Mesothelial cell of epicardium (in vitro differentiated cells): ENCODE results near the gene S100A3. TPM values are rescaled to one million over a fixed set of nuclear protein-coding genes. Genes with fewer than 3 reads are reported as not detected.

Source experiments
- DNase-seq, 2 experiments: peaks; one replicate each; pipeline ENCODE4 v3.0.0; 2021; ENCODE audit warnings: low spot score in 2 of 2; ENCODE audit not compliant: unreplicated experiment in 2 of 2
- H3K27ac Mint-ChIP-seq: 2 replicates; pipeline ENCODE4 v1.8.0; 2021; ENCODE audit warnings: mixed read lengths
- H3K27me3 Mint-ChIP-seq: 2 replicates; pipeline ENCODE4 v1.8.0; 2021; ENCODE audit warnings: low read depth, mixed read lengths
- H3K36me3 Mint-ChIP-seq: 2 replicates; pipeline ENCODE4 v1.8.0; 2021; ENCODE audit warnings: mixed read lengths
- H3K4me1 Mint-ChIP-seq: 2 replicates; pipeline ENCODE4 v1.8.0; 2021; ENCODE audit warnings: mixed read lengths
- H3K4me3 Mint-ChIP-seq: 2 replicates; pipeline ENCODE4 v1.8.0; 2021; ENCODE audit warnings: mild to moderate bottlenecking, moderate library complexity, mixed read lengths
- H3K9me3 Mint-ChIP-seq: 2 replicates; pipeline ENCODE4 v1.8.0; 2021; ENCODE audit warnings: mixed read lengths
- total RNA-seq: library from RNA; stranded (reverse); gene quantifications from 3 replicates; pipeline ENCODE4 v1.2.1, GENCODE V29; 2021
- TF ChIP-seq, protein P1 (sequence below): fragments of 200-600 bp; sonication (generic); IDR thresholded peaks from one replicate; pipeline ENCODE4 v1.5.0; 2021; ENCODE audit warnings: antibody characterized with exemption; ENCODE audit not compliant: unreplicated experiment

S100A3 gene
- total RNA-seq, 1 donor from 2014 or later = not detected

DNA sequence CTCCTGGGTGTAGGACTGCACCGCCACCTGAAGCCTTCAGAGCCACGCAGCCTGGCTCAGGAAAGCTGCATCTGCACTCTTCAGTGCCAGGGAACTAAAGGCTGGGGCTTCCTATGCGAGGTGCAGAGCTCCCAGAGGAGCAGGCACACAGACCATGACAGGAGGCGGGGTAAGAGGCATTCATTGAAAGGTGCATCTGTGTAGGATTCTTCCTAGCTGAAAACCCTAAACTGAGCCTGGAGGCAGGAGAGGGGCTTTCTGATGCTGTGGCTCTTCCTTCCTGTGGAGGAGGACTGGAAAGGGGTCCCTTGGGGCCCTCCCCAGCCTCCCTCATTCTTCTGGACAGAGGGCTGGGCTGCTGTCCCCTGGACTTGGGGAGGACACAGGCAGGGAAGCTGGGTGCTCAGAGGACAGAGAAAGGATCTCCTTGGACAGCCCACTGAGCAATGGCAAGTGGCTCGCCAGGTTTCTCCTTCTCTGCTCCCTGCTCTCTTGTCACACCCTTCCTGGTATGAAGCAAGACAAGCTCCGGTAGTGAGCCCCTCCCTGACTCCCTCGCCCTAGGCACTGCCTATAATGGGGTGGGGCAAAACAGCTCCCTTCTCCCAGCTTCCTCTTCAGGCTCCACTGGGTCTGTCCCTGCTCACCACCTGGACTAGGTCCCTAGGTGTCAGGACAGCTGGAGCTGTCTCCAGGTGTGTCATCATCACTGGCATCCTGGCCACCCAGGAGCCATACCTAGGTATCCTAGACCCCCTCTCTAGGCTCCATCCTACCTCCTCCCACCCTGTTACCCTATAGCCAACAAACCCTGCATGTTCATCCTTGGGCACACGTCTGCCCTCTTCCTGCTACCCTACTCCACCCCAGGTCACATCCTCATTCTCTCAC is 33.3 kb downstream of the S100A3 start:
- H3K27me3 Mint-ChIP-seq = no peaks in the 10 kb centered on the region
- H3K9me3 Mint-ChIP-seq = no peaks in the 10 kb centered on the region
- peak overlapping the region; percentile 82 for H3K27ac Mint-ChIP-seq
- TF ChIP-seq, protein P1, sequence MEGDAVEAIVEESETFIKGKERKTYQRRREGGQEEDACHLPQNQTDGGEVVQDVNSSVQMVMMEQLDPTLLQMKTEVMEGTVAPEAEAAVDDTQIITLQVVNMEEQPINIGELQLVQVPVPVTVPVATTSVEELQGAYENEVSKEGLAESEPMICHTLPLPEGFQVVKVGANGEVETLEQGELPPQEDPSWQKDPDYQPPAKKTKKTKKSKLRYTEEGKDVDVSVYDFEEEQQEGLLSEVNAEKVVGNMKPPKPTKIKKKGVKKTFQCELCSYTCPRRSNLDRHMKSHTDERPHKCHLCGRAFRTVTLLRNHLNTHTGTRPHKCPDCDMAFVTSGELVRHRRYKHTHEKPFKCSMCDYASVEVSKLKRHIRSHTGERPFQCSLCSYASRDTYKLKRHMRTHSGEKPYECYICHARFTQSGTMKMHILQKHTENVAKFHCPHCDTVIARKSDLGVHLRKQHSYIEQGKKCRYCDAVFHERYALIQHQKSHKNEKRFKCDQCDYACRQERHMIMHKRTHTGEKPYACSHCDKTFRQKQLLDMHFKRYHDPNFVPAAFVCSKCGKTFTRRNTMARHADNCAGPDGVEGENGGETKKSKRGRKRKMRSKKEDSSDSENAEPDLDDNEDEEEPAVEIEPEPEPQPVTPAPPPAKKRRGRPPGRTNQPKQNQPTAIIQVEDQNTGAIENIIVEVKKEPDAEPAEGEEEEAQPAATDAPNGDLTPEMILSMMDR = no peak
- DNase-seq = no peak
- peaks cover 38% of the 10 kb centered on the region for H3K4me1 Mint-ChIP-seq
- no peaks in the 10 kb centered on the region for H3K36me3 Mint-ChIP-seq
- H3K4me3 Mint-ChIP-seq = no peak overlapping the region

DNA sequence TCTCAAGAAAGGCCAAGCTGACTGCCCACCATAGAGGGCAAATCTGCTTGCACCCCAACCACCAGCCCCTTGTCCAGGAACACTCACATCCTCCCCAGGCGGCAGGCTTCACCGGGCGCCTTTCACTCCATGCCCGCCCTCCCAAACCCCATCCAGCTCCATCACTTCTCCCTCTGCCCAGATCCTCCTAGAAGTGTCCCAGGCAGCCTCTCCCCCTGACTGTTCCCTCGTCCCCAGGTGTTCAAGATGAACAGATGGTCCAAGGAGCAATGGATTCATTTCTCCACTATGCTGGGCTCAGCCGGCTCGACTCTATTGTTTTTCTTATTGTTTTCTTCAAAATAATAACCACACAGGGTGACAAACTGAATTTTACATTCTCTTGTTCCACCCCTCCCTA is 35.4 kb downstream of the S100A3 start:
- H3K4me1 Mint-ChIP-seq = peaks cover 30% of the 10 kb centered on the region
- no peak for DNase-seq
- no peaks in the 10 kb centered on the region for H3K27me3 Mint-ChIP-seq
- no peaks in the 10 kb centered on the region for H3K36me3 Mint-ChIP-seq
- no peak overlapping the region for H3K4me3 Mint-ChIP-seq
- TF ChIP-seq, protein P1 = no peak
- no peaks in the 10 kb centered on the region for H3K9me3 Mint-ChIP-seq
- H3K27ac Mint-ChIP-seq = no peak overlapping the region

DNA sequence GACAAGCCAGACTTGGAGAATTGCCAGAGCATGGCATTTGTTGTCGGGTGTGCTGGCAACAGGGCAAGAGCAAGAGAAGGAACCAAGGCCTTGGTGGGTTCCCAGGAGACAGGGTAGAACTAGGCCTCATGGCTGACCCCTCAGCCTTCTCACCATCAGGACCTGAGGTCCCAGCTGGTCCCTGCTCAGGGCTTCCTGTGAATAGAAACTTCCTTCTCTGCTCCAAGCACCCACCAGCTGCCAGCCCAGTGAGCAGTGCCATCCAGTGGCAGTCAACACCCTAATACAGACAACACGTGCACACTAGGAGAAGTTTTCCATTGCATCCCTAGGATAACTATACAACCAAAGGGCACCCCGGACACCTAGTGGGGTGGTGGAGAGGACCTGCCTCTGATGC is 36.0 kb downstream of the S100A3 start:
- H3K4me3 Mint-ChIP-seq = no peak overlapping the region
- TF ChIP-seq, protein P1 = no peak
- H3K36me3 Mint-ChIP-seq = no peaks in the 10 kb centered on the region
- no peak overlapping the region for H3K27ac Mint-ChIP-seq
- H3K27me3 Mint-ChIP-seq = no peaks in the 10 kb centered on the region
- peaks cover 23% of the 10 kb centered on the region for H3K4me1 Mint-ChIP-seq
- no peak for DNase-seq
- no peaks in the 10 kb centered on the region for H3K9me3 Mint-ChIP-seq

DNA sequence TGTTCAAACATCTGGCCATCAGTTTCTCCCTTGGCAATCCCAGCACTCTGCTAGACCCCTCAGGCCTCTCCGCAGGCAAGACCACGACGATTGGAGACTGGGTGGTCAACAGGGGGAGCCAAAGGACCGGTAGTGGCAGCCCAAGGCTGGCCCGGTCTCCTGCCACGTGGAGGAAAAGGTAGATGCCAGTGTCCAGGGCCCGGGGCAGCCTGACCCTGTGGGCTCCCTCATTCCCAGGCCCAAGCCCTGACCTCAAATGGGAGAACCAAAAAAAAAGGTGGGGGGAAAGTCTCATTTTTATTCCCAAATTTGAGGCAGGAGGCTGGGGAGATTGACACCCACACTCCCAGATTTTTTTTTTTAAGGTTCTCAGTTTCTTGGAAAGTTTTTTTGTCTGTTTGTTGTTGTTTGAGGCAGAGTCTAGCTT is 38.1 kb downstream of the S100A3 start:
- H3K27me3 Mint-ChIP-seq = no peaks in the 10 kb centered on the region
- no peaks in the 10 kb centered on the region for H3K9me3 Mint-ChIP-seq
- peaks cover 25% of the 10 kb centered on the region for H3K4me1 Mint-ChIP-seq
- peak overlapping the region; percentile 62 for H3K27ac Mint-ChIP-seq
- TF ChIP-seq, protein P1 = peak; percentile 81
- H3K36me3 Mint-ChIP-seq = no peaks in the 10 kb centered on the region
- H3K4me3 Mint-ChIP-seq = no peak overlapping the region
- DNase-seq = peak; percentile 78 to 89

DNA sequence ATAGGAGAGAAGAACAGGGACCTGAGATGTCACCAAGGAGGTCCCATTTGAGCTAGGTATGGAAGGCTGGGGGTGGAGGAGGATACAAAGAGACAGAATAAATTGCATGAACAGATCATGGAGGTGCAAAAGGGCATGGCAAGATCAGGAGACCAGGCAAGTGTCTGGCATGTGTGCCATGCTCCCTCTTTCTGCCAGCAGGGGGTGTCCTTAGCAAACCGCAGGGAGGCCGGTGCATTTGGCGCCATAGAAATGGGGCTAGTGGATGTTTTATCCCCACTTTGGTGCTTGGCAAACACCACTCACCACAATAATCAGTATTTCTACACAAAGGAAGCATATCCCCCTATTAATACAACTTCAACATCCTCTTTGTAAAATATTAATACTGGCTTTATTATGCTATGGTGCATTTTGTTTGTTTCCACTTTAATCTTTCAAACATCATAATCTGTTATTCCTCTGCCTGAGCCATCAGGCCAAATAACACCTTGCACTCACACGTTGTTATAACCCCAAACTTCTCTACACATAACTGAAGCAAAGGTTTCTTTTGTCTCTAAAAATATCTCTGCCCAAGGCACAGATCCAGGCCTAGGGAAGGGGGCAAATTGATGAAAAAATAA is 39.2 kb downstream of the S100A3 start:
- no peak for DNase-seq
- Mint-ChIP-seq H3K27ac (no peak overlapping the region), H3K4me1 (peaks cover 22% of the 10 kb centered on the region)

More for the DNA sequence above, 39.2 kb downstream of the S100A3 start:
- TF ChIP-seq, protein P1 = no peak
- Mint-ChIP-seq H3K36me3 (no peaks in the 10 kb centered on the region), H3K9me3 (no peaks in the 10 kb centered on the region), H3K4me3 (no peak overlapping the region), H3K27me3 (no peaks in the 10 kb centered on the region)
